SHP77 treated with DMSO at 0.1 percent for 48 hours (cell line): ENCODE data around the gene AGA.
A peak's percentile ranks its signal among the peaks of the same experiment; 100 is the strongest.

ENCODE experiments used
- DNase-seq: peaks from one replicate; lab custom pipeline; 2025; lab: John Stamatoyannopoulos, UW

AGA gene

DNA sequence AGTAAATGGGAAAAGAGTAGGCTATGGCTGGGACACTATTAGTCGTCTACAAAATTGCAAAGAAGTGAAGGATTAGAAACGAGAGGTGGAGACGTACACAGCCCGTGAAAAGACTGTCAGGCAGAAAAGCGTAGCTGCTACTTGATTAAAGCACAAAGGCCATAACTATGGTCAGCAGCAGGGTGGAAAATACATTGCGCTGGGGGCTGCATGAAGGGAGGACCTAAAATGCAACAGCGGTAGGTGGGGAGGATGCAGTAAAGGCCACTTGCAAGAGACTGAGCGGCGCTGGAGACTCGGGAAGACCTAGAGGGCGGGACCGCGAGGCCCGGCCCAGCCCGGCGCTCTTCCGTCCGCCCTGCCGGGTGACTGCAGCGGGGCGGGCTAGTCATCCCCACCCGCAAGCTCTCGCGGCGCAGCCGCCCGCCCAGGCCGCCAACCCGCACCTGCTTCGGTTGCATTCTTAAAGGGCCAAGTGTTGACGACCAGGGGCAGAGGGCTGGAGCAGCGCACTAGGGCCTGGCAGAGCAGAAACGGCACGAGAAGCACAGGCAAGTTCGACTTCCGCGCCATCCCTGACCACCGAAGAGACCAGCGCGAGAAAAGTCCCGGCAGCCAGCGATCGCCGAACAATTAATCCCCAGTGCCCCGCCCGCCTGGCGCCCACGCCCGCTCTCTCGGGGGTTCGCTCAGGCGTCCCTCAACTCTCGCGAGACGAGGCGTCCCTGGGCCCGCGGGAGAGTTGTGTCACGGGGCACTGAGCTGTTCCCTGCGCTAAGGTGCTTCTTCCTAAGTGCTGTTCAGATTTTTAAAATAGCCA is at the start of gene AGA:
Gene AGA, minus strand, starts transcription at position 635 of the 820 bp plus-strand sequence. Its CDS starts 62 bp downstream, at position 573.
- DNase-seq, result peak; percentile 50

DNA sequence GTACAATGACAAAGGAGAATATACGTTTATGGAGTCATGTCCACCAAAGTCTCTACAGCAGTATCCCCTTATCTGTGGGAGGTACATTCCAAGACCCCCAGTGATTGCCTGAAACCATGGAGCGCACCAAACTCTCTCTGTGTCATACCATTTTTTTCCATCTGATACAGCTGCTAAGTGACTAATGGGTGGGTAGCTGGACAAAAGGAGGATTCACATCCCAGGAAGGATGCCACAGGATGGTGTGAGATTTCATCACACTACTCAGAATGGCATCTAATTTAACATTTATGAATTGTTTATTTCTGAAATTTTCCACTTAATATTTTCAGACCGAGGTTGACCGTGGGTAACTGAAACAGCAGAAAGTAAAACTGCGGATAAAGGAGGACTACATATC is 49.8 kb upstream of the AGA start:
- DNase-seq, result no peak

DNA sequence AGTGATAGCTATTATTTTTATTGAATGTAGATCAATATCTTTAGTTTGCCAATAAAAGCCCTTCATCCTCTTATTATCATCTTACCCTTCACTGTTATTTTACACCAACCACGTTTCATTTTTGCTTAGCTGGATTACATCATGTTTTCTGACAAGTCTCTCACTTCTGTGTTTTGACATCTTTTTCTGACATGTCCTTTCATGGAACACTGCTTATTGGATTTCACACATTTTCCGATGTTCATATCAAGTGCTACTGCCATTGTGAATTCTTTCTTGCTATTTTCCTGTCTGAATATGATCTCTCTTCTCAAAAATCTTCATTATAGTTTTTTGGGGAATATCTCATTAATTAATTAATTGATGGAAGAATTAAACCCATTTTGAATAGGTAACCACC is 48.5 kb upstream of the AGA start:
- DNase-seq, result no peak

DNA sequence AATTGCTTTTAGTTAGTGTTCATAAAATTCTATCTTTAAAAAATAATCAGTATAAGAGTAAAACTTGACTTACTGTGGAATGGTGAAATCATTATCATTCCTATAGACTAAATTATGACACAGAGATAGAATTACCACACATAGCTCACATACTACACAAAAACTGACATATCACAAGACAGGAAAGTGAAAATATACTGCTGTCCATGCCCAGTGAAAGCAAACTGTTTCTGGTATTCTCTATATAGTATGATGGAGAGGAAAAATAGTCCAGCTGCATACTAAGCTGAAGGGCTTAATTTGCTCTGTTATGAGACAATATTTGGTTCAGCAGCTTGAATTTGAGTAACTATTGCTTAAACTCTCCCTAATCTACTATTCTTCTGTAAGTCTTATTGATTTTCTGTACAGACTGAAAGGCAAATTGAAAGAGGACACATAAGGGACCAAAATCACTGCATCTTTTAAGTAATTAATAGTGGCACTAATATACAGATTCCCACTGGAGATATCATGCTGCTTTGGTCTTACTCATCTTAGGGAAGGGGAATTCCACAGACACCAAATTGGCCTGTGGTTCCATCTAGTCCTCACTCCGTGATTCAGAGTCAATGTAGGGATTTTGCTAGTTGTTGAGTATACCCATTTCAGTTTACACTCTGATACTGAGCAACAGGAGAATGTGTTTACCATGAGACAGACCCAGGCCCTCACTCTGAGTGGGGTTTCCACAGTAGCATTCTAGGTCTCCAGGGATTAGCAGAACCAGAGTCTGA is 47.4 kb upstream of the AGA start:
- DNase-seq, result no peak

DNA sequence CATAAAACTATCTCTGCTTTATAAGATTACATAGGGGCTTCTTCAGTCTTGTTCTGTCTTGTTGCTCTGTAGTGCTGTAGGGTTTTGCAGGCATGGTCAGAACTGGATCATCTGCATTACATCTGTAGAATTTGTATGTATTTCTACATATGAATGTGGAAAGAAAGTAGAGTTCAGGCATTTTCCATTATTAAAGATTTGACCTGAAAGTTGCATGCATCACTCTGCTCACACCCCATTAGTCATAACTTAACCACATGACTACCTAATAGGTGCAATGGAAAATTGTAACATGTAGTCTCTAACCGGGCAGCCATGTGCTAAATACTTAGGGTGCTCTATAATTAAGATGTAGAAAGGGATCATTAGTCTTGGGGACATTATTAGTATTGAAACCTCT is 45.7 kb upstream of the AGA start:
- no peak for DNase-seq

DNA sequence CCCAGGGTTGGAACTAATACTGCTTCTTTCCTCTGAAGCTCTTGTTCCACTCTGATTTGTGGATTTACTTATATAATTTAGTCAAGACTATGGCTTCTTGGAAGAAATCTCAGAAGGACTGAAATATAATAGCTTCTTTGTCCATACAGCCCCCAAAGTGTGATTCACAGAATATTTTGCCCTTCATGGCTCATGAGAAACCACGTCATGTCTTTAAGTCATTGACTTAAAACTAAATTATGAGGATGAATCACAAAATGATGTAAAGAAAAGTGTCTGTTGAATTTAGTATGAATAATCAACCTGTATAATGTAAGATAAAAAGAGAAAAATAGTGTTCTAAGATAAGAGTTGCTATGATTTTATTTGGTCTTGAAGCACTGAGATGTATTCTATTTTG is 43.3 kb upstream of the AGA start:
- no peak for DNase-seq

DNA sequence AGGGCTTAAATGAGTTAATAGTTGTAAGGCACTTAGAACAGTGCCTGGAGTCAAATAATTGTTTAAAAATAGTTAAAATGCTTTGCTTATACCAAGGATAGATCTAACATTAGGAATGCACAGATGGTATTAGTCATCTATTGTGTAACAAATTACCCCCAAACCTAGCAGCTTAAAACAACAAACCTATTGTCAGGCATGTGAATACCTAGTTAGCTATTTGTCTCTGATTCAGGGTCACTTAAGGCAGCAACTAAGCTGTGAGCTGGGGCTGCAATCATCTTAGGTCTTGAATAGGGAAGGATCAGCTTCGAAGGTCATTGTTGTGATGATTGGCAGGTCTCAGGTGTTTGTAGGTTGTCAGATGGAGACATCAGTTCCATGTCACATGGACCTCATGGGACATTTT is 42.4 kb upstream of the AGA start:
- DNase-seq, result no peak

DNA sequence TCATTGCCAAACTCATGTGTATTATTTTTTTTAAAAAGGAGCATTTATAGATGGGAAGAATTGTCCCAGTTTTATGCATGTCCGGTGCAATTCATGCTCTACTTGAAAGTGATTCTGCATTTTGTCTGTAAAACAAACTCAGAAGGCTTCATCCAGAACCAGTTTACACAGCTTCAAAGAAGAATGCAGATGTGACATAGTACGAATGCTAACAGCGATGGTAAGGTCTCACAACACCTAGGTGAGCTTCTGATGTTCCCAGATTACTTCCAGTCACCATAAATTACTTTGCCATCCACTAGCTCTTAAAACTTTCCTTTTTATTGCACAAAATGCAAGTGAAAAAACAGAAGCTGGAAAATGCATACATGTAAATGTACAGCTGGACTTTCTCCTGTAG is 41.5 kb upstream of the AGA start:
- DNase-seq, result no peak

DNA sequence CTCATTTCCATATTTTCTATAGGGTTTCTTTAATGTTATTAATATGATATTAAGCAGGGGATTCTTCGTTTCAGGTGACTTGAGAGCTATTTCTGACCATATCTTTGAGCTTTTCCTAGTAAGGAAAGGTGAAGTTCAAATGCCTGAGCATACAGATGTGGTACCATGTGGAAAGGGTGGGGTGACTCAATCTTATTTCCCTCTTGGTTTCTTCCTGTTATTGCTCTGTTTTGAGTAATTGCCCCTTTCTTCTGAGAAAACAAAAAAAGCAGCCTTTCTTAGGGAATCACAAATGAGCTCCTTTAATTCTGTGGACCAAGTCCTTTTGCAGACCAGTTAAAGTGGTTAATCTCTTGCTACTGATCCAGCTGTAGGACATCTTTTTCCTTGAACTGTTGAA is 41.0 kb upstream of the AGA start:
- DNase-seq, result no peak

DNA sequence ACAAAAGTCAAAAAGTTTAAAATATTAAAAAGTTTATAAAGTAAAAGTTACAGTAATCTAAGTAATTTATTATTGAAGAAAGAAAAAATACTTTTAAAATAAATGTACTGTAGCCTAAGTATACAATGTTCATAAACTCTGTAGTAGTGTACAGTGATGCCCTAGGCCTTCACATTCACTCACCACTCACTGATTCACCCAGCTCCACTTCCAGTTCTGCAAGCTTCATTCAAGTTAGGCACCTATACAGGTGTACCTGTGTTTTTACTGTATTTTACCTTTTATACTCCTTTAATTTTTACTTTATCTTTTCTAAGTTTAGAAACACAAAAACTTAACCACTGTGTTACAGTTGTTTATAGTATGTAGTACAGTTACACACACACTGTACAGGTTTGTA is 40.1 kb upstream of the AGA start:
- DNase-seq, result no peak

DNA sequence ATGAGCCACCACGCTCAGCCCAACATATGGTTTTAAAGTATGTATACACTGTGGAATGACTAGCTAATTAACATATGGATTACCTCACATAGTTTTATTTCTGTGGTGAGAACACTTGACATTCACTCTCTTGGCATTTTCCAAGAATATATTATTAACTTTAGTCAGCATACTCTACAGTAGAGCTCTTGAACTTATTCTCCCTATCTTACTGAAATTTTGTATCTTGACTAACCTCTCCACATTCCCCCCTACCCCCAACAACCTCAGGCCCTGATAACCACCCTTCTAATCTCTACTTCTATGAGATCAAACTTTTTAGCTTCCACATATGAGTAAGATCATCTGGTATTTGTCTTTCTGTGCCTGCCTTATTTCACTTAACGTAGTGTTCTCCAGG is 38.6 kb upstream of the AGA start:
- no peak for DNase-seq

DNA sequence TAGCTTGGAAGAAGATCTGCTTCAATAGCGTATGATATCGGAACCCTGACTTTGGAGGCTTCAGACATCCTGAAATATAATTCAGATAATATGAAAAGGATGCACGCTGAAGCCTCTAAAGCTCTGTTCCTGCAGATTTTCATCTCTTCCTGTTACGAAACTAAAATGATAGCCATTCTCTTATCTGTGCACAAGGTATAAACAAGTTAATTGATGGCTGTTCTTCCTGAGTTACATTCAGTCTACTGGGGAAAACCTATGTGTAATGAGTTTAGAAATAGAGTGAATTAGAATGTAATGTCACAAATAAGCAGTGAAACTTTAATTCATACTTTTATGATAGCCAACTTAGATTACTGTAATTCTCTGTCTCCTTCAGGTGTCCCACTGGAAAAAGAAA is 36.8 kb upstream of the AGA start:
- no peak for DNase-seq

DNA sequence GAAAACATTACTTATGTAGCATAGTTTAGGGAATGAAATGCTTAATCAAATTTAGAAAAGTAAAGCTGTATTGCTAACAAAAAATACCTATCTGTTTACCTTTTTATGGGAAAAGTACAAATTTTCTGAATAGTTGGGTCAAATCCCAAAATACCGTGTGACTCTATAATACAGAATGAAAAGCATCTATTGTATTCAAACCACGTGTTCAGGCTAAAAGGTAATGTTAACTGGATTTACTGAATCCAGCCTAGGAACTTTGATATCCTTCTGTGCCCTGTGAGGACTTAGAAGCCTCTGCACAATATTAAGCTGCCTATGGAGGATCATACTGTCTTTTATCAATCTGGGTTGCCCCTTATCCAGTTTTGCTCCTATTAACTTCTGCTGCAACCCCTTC is 36.3 kb upstream of the AGA start:
- DNase-seq, result no peak

DNA sequence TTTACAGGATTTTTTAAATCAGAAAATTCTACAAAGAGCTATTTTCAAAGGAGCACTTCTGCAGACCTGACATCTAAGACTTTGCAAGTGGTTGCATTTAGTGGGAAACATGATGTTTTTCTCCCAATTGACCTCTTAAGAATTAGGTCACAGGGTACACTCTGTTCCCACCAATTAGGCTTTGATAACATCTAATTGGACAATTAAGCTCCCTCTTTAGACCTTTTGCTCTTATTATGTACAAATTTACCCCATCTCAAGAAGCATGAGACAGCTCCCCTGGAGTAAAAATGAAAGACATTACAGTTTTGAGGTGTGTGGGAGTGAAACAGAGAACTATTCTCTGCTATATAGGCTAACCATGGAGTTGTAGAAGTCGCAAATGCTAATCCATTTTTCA is 31.8 kb upstream of the AGA start:
- no peak for DNase-seq

DNA sequence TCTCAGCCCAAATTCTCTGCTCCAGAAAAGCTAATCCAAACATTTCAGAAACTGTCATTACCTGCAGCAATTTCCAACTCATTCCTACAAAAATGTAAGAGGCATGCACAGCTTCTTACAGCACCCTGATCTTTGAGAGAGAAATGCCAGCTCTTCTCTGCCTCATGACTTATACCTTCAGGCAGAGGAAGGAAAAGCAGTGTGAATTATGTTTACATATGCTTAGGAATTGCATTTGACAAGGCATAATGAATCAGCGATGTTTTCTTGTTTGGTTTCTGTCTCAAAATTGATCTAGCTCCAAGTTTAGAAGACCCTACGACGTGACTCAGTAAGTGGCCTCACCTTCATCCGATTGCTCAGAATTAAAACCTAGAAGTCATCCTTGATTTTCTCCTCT is 21.8 kb upstream of the AGA start:
- no peak for DNase-seq

DNA sequence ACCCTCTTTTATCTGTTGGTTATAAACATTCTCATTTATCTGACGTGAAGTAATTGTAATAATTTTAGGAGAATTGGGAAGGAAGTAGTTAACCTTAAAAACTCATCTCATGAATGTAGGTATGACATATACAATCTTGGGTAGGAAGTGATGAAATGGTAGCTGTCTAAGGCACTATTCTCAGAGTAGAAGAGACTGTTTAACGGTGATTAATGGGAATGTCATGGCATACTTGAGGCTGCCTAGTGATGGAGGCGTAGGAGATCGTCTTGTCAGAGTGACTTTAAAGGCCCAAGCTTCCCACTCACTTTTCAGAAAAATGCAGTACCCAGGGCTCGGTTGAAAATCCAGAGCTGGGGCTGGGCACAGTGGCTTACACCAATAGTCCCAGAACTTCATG is 19.4 kb upstream of the AGA start:
- no peak for DNase-seq

DNA sequence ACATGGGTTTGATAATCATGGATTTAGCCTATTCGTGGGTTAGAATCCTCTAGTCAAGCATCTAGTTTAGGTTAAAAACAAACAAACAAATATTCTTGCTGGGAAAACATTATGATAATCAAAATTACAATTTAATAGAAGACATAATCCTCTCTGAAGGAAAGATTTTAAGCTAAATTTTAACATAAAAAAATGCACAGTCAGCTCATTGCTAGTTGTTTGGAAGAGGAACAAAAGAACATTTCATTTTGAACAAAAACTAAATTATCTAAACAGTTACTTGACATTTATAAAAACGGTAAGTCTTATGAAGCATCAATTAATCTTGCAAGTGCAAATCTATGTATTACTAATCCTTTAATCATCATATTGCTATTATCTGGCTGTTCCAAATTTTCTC is 18.2 kb upstream of the AGA start:
- DNase-seq, result no peak

DNA sequence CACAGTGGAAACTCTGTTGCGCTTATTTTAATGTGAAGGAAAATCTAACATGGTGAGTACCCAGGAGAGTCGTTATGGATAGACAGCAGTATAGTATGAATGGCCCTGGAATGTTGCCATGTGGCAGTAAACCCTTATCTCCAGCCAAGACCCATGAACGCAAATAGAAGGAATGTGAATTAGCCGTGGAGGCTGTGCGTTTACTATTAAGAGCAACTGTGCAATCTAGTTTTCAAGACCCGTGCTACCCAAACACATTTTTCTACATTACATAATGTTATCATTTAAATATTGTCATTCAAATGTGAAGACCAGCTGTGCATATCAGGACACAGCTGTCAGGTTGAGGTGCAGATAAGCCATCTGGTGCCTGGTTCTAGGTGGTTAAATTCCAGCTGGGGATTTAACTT is 13.3 kb upstream of the AGA start:
- no peak for DNase-seq

DNA sequence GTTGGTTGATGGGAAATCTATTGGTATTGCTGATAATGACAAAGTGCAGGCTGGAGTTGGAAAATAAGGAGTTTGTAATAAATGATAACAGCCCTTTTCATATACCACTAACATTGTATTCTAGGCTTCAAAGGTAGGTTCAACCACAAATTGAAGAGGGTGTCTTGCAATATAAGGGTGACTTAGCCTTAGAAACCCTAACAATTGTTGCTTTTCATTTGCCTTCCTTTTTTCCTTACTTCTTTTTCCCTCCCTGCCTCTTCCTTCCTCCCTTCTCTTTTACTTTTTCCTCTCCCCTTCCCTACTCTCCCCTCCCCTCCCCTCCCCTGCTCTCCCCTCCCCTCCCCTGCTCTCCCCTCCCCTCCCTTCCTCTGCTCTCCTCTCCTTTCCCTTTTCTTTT is 10.9 kb upstream of the AGA start:
- DNase-seq, result no peak

DNA sequence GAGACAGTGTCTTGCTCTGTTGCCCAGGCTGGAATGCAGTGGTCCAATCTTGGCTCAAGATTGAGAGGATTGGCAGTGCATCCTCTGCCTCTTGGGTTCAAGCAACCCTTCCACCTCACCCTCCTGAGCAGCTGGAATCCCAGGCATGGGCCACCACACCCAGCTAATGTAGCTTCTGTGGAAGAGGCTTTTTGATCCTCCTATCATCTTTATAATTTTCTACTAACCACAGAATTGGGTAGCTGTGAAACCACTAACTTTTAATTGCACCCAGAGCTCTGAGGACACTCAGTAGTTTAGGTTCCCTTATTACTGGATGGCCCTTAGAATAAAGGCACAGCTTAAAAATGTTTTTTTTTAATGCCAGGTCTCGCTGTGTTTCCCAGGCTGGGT is 8.9 kb upstream of the AGA start:
- DNase-seq, result no peak

DNA sequence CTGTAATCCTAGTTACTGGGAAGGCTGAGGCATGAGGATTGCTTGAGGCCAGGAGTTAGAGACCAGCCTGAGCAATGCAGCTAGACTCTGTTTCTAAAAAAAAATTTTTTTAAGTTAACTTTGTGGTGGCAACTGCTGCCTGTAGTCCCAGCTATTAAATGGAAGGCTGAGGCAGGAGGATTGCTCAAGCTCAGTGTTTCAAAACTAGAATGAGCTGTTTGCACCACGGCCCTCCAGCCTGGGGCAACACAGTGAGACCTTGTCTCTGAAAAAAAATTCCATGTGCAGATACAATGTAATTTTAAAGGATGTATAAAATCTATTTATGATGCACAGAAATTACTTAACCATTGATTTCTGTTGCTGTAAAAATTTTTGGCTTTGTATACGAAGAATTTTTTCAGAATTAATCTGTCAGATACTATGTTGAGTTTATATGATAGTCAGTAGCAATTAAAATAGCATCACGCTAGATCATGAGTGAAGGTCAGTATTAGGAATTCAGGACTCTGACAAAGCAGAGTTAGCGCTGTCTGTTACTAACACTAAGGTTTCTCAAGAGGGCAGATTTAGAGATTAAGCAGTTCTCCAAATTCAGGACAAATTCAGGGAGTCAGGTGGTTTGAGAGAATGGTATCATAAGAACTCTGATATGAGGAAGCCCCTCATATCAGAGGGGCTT is 8.3 kb upstream of the AGA start:
- no peak for DNase-seq

DNA sequence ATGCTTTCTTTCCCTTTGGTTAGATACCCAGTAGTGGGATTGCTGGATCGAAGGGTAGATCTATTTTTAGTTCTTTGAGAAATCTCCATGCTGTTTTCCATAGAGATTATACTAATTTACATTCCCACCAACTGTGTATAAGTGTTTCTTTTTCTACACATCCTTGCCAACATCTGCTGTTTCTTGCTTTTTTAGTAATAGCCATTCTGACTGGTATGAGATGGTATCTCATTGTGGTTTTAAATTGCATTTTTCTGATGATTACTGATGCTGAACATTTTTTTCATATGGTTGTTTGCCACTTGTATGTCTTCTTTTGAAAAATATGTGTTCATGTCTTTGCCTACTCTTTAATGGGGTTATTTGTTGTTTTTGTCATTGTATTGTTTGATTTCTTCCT is 6.6 kb upstream of the AGA start:
- DNase-seq, result no peak

DNA sequence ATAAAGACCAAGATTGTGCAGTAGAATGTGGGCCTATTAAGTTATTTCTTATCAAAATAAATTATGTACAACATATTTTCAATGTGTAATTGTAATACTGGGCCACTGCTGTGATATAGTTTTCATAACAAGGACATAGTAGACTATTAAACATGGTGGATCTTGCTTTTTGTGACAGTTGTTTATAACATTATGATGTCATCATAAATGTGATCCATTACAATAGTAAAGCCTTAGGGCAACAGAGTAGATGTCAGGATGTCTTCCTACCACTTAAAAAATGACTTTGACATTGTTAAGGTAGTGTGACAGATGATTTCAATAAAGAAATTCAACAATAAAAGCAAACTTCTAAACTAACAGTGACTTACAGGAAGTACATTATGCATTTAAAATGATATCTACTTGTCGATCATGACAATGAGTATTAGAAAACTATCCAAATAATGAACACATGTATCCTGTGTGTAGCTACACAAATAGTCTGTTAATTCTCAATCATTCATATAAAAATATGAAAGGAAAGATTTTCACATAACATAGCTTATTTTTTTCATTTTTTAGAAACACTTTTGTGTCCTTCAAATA is 5.3 kb upstream of the AGA start:
- no peak for DNase-seq
